Sigmoid colon (tissue), 4 donors: ENCODE data around the gene PUSL1.

Source experiments
- EP300 ChIP-seq, 4 donors: sonication (generic); formaldehyde crosslinking; IDR thresholded peaks; one replicate each; pipeline ENCODE4 v1.6.1; 2017; ENCODE audit warnings: antibody characterized with exemption in 4 of 4
- POLR2A ChIP-seq, 2 donors: fragments of 450-650 bp; IDR thresholded peaks; one replicate each; pipeline ENCODE4 v1.6.1; 2016; ENCODE audit warnings: antibody characterized with exemption in 2 of 2, mild to moderate bottlenecking in 2 of 2, moderate library complexity in 2 of 2
- TF ChIP-seq, protein P1 (sequence below), 4 experiments: fragments of 450-650 bp in 3 of 4; fragments of 200-600 bp in 1 of 4; IDR thresholded peaks; one replicate each; pipeline ENCODE4 v1.5.1; 2016 to 2019; ENCODE audit warnings: antibody characterized with exemption in 4 of 4, mild to moderate bottlenecking in 3 of 4, moderate library complexity in 2 of 4

DNA sequence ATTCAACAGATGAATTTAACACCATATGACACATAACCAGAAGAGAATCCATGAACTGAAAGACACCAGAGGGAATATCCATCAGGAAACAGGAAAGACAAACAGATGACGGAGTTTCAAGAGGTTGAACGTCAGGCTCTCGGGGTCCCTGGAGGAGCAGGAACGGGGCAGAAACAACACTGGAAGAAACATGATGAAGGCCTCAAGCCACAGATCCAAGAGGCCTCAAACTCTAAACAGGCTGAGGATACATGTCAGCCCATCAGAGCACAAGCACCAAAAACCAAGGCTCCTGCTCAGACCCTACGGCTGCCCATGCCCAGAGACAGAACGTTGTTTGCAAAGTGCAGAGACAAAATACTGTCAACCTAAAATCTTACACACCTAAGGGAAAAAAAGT lies 9.0 kb downstream of the PUSL1 start:
- TF ChIP-seq, protein P1, sequence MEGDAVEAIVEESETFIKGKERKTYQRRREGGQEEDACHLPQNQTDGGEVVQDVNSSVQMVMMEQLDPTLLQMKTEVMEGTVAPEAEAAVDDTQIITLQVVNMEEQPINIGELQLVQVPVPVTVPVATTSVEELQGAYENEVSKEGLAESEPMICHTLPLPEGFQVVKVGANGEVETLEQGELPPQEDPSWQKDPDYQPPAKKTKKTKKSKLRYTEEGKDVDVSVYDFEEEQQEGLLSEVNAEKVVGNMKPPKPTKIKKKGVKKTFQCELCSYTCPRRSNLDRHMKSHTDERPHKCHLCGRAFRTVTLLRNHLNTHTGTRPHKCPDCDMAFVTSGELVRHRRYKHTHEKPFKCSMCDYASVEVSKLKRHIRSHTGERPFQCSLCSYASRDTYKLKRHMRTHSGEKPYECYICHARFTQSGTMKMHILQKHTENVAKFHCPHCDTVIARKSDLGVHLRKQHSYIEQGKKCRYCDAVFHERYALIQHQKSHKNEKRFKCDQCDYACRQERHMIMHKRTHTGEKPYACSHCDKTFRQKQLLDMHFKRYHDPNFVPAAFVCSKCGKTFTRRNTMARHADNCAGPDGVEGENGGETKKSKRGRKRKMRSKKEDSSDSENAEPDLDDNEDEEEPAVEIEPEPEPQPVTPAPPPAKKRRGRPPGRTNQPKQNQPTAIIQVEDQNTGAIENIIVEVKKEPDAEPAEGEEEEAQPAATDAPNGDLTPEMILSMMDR (IDR thresholded peaks at IDR 0.05) = no peak
- no peak for TF ChIP-seq EP300 (IDR thresholded peaks at IDR 0.05)
- no peak for TF ChIP-seq POLR2A (IDR thresholded peaks at IDR 0.05)
